IPS-20b (cell line): ENCODE data around the gene OR2AE1.
A peak's percentile ranks its signal among the peaks of the same experiment; 100 is the strongest.

ENCODE experiments used
- H3K27ac ChIP-seq: one replicate; pipeline ENCODE4 v1.5.1; 2013; ENCODE audit warnings: low read length
- H3K27me3 ChIP-seq: 2 replicates; pipeline ENCODE4 v1.6.1; 2013; ENCODE audit warnings: mild to moderate bottlenecking, low read length, inconsistent platforms; ENCODE audit not compliant: insufficient read depth
- H3K36me3 ChIP-seq: 2 replicates; pipeline ENCODE4 v1.6.1; 2013; ENCODE audit warnings: low read depth, mild to moderate bottlenecking, inconsistent platforms, low read length, moderate library complexity; ENCODE audit not compliant: insufficient read depth
- H3K4me1 ChIP-seq: 2 replicates; pipeline ENCODE4 v1.6.1; 2013; ENCODE audit warnings: mild to moderate bottlenecking, control low read depth, inconsistent platforms, low read length, moderate library complexity; ENCODE audit not compliant: insufficient read depth
- H3K4me3 ChIP-seq: 2 replicates; pipeline ENCODE4 v1.5.1; 2013; ENCODE audit warnings: mild to moderate bottlenecking, low read length, inconsistent platforms
- H3K9ac ChIP-seq: 2 replicates; pipeline ENCODE4 v1.6.1; 2013; ENCODE audit warnings: low read depth, mild to moderate bottlenecking, inconsistent platforms, low read length, moderate library complexity
- H3K9me3 ChIP-seq: 2 replicates; pipeline ENCODE4 v1.6.1; 2013; ENCODE audit warnings: mild to moderate bottlenecking, low read depth, low read length, inconsistent platforms; ENCODE audit not compliant: insufficient read depth

OR2AE1 gene, protein sequence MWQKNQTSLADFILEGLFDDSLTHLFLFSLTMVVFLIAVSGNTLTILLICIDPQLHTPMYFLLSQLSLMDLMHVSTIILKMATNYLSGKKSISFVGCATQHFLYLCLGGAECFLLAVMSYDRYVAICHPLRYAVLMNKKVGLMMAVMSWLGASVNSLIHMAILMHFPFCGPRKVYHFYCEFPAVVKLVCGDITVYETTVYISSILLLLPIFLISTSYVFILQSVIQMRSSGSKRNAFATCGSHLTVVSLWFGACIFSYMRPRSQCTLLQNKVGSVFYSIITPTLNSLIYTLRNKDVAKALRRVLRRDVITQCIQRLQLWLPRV

GRCh38 chr7:99876933-99877332, at the start of gene OR2AE1:
OR2AE1 (minus strand) TSS chr7:99877033; CDS start chr7:99877033, 0 bp downstream.
- no peaks in the 10 kb centered on the region for H3K4me1 ChIP-seq
- H3K27me3 ChIP-seq = no peaks in the 10 kb centered on the region
- no peak within 1 kb of the TSS for H3K27ac ChIP-seq
- no peak within 1 kb of the TSS for H3K9ac ChIP-seq
- H3K9me3 ChIP-seq = no peaks in the 10 kb centered on the region
- H3K36me3 ChIP-seq = no peaks in the 10 kb centered on the region
- no peak within 1 kb of the TSS for H3K4me3 ChIP-seq

- 0 out of 2 replicates have a peak, but pooled peaks cover 3% of the 10 kb centered on the region for H3K9me3 ChIP-seq
- peaks cover 32% of the 10 kb centered on the region for H3K27me3 ChIP-seq
- peaks cover 3% of the 10 kb centered on the region; the same call in 1 of the 2 replicates for H3K4me1 ChIP-seq
- H3K36me3 ChIP-seq = peaks cover 3% of the 10 kb centered on the region; the same call in 1 of the 2 replicates
- H3K9ac ChIP-seq = no peak overlapping the region
- H3K4me3 ChIP-seq = no peak overlapping the region
- H3K27ac ChIP-seq = no peak overlapping the region
These were observed 49.5 kb upstream of the OR2AE1 start for GRCh38 chr7:99926321-99926720.

- Histone ChIP-seq H3K27me3 (peaks cover 26% of the 10 kb centered on the region), H3K36me3 (peaks cover 5% of the 10 kb centered on the region; the same call in 1 of the 2 replicates), H3K27ac (no peak overlapping the region), H3K9ac (no peak overlapping the region), H3K9me3 (0 out of 2 replicates have a peak, but pooled peaks cover 6% of the 10 kb centered on the region), H3K4me3 (no peak overlapping the region), H3K4me1 (no peaks in the 10 kb centered on the region)
These were observed 46.4 kb upstream of the OR2AE1 start for GRCh38 chr7:99923200-99923599.

DNA sequence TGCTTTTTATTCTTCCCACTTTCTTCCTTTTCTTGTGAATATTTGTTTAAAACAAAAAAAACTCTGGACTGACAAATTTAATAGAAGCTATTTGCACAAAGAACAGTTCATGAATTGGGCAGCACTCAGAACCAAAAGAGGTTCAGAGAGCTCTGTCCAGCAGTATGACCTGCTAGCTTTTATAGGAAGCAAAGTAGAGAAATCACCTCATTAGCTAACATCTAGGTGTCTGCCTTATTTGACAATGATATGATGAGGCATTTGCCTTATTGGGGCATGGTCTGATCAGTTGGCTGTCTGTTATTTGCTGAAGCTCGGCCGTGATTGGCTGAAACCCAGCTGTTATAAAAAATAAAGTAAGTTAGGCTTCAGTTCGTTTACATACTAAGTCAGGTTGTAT, 43.3 kb upstream of the OR2AE1 start:
- H3K4me1 ChIP-seq = no peaks in the 10 kb centered on the region
- peak overlapping the region; percentile 85; the same call in 1 of the 2 replicates for H3K9ac ChIP-seq
- H3K9me3 ChIP-seq = 0 out of 2 replicates have a peak, but pooled peaks cover 6% of the 10 kb centered on the region
- H3K27me3 ChIP-seq = 0 out of 2 replicates have a peak, but pooled peaks cover under 1% of the 10 kb centered on the region
- H3K36me3 ChIP-seq = peaks cover 21% of the 10 kb centered on the region; the same call in 1 of the 2 replicates
- H3K4me3 ChIP-seq = peak overlapping the region; percentile 90
- H3K27ac ChIP-seq = no peak overlapping the region

- Histone ChIP-seq H3K27ac (no peak overlapping the region), H3K27me3 (no peaks in the 10 kb centered on the region), H3K9ac (peak overlapping the region; percentile 85; the same call in 1 of the 2 replicates), H3K9me3 (0 out of 2 replicates have a peak, but pooled peaks cover 6% of the 10 kb centered on the region), H3K4me3 (peak overlapping the region; percentile 90), H3K4me1 (no peaks in the 10 kb centered on the region), H3K36me3 (peaks cover 23% of the 10 kb centered on the region; the same call in 1 of the 2 replicates)
These were observed 42.9 kb upstream of the OR2AE1 start for GRCh38 chr7:99919814-99920112.

- 0 out of 2 replicates have a peak, but pooled peaks cover 6% of the 10 kb centered on the region for H3K9me3 ChIP-seq
- H3K4me1 ChIP-seq = no peaks in the 10 kb centered on the region
- H3K36me3 ChIP-seq = peaks cover 23% of the 10 kb centered on the region; the same call in 1 of the 2 replicates
- H3K27me3 ChIP-seq = no peaks in the 10 kb centered on the region
- peak within 1 kb of the TSS; percentile 85; the same call in 1 of the 2 replicates for H3K9ac ChIP-seq
- peak within 1 kb of the TSS; percentile 90 for H3K4me3 ChIP-seq
- H3K27ac ChIP-seq = no peak within 1 kb of the TSS
These were observed 42.4 kb upstream of the OR2AE1 start, which contains the start of gene TRIM4 for GRCh38 chr7:99918959-99919813. TRIM4 (minus strand) TSS chr7:99919530; CDS start chr7:99919401, 129 bp downstream.

- Histone ChIP-seq H3K4me3 (no peak overlapping the region), H3K27ac (no peak overlapping the region), H3K9ac (no peak overlapping the region), H3K4me1 (no peaks in the 10 kb centered on the region), H3K27me3 (no peaks in the 10 kb centered on the region), H3K9me3 (no peaks in the 10 kb centered on the region), H3K36me3 (peaks cover 52% of the 10 kb centered on the region)
These were observed 34.1 kb upstream of the OR2AE1 start for GRCh38 chr7:99910976-99911375.

GRCh38 chr7:99901581-99901980, 24.7 kb upstream of the OR2AE1 start:
- Histone ChIP-seq H3K36me3 (peaks cover 63% of the 10 kb centered on the region), H3K27ac (no peak overlapping the region), H3K4me1 (no peaks in the 10 kb centered on the region), H3K27me3 (no peaks in the 10 kb centered on the region), H3K9me3 (no peaks in the 10 kb centered on the region), H3K4me3 (no peak overlapping the region), H3K9ac (no peak overlapping the region)

DNA sequence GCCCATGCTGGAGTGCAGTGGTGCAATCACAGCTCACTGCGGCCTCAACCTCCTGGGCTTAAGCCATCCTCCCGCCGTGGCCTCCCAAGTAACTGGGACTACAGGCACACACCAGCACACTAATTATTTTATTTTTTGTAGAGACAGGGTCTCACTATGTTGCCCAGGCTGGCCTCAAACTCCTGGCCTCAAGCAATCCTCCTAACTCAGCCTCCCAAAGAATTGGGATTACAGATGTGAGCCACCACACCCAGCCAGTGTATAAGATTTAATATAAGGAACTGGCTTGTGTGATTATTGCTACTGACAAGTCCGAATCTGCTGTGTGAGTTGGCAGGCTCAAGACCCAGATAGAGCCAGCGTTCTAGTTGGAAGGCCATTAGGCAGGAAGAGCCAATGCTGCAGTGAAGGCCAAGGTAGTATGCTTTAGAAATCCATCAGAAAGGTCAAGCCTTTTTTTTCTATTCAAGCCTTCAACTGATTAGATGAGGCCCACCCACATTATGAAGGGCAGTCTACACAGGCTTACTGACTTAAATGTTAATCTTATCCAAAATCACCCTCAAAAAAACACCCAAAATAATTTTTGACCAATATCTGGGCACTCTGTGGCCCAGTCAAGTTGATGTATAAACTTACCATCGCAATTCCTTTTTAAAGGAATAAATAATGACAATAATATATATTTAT, 23.1 kb upstream of the OR2AE1 start:
- H3K9me3 ChIP-seq = no peaks in the 10 kb centered on the region
- no peak overlapping the region for H3K27ac ChIP-seq
- no peak overlapping the region for H3K4me3 ChIP-seq
- no peak overlapping the region for H3K9ac ChIP-seq
- no peaks in the 10 kb centered on the region for H3K4me1 ChIP-seq
- H3K36me3 ChIP-seq = peaks cover 47% of the 10 kb centered on the region
- H3K27me3 ChIP-seq = no peaks in the 10 kb centered on the region

DNA sequence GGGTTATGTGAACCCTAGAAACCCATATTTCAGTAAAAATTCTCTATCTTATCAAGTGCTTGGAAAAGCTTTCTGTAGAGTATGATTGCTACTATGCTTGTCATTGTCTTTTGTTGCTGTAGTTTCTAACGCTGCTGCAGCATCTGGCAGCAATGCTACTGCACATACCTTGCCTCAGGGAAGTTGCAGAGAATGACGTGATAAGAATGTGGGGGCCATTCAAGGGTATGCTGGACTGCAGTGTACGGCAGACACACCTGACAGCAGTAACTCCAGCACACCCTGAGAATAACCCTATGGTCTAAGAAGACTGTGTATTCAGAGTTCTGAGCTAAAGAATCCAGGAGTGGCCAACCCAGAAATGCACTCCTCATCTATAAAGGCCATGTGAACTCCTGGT, 22.0 kb upstream of the OR2AE1 start:
- no peak overlapping the region for H3K4me3 ChIP-seq
- H3K9ac ChIP-seq = no peak overlapping the region
- H3K9me3 ChIP-seq = no peaks in the 10 kb centered on the region
- peaks cover 40% of the 10 kb centered on the region for H3K36me3 ChIP-seq
- H3K27me3 ChIP-seq = no peaks in the 10 kb centered on the region
- no peaks in the 10 kb centered on the region for H3K4me1 ChIP-seq
- H3K27ac ChIP-seq = no peak overlapping the region

DNA sequence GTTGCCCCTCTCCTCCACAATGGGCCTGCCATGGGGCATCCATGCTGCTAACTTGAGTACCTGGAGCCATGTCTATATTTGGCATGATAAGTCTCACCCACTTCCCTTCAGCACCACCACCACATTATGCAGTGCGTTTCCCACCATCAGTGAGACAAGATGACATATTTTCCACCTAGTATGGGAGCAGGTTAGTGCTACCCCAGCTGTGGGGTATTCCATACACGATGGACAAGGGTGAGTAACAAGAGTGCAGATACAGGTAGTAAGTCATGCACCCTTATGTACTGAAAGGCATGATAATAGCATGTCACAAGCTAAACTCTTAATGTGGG, 21.2 kb upstream of the OR2AE1 start:
- no peaks in the 10 kb centered on the region for H3K4me1 ChIP-seq
- no peaks in the 10 kb centered on the region for H3K9me3 ChIP-seq
- H3K27me3 ChIP-seq = no peaks in the 10 kb centered on the region
- H3K9ac ChIP-seq = no peak overlapping the region
- H3K36me3 ChIP-seq = peaks cover 32% of the 10 kb centered on the region
- no peak overlapping the region for H3K4me3 ChIP-seq
- no peak overlapping the region for H3K27ac ChIP-seq
